Fibroblast of lung (primary cell): ENCODE data around the gene STAT3. TPM values are rescaled to one million over a fixed set of nuclear protein-coding genes. Genes with fewer than 3 reads are reported as not detected.

Experiments used
- DNase-seq, 2 donors: peaks; one replicate each; pipeline versions ENCODE4 v3.0.0 to v3.0.0-alpha.2; 2010; ENCODE audit warnings: low read depth in 2 of 2
- H2AFZ ChIP-seq: 2 replicates; pipeline ENCODE4 v1.5.1; 2012; ENCODE audit warnings: low read length, control low read depth, inconsistent platforms
- H3K27ac ChIP-seq: 2 replicates; pipeline ENCODE4 v1.5.1; 2011; ENCODE audit warnings: low read length, control low read depth; ENCODE audit not compliant: insufficient read depth
- H3K27me3 ChIP-seq: 2 replicates; pipeline ENCODE4 v1.5.1; 2011; ENCODE audit warnings: mild to moderate bottlenecking, low read length; ENCODE audit not compliant: control insufficient read depth, insufficient read depth
- H3K36me3 ChIP-seq: 2 replicates; pipeline ENCODE4 v1.5.1; 2011; ENCODE audit warnings: low read length; ENCODE audit not compliant: control insufficient read depth, insufficient read depth
- H3K4me1 ChIP-seq: 2 replicates; pipeline ENCODE4 v1.5.1; 2011; ENCODE audit warnings: low read length; ENCODE audit not compliant: control insufficient read depth, insufficient read depth; ENCODE audit errors: extremely low read depth
- H3K4me2 ChIP-seq: 2 replicates; pipeline ENCODE4 v1.5.1; 2011; ENCODE audit warnings: low read length, control low read depth; ENCODE audit not compliant: insufficient read depth; ENCODE audit errors: extremely low read depth
- H3K4me3 ChIP-seq, 4 experiments: fragments of 200-600 bp in 1 of 4; sonication (generic) in 1 of 4; replicated peaks in 1 of 4; 2 replicates each; pipeline ENCODE4 v1.5.1; 2011 to 2016; ENCODE audit warnings: low read length in 4 of 4, low read depth in 3 of 4, mild to moderate bottlenecking in 3 of 4, control low read depth in 2 of 4, inconsistent platforms in 1 of 4, mixed read lengths in 1 of 4; ENCODE audit not compliant: insufficient read depth in 1 of 4; ENCODE audit errors: control extremely low read depth in 1 of 4
- H3K79me2 ChIP-seq: 2 replicates; pipeline ENCODE4 v1.5.1; 2012; ENCODE audit warnings: mild to moderate bottlenecking, low read length, inconsistent platforms; ENCODE audit not compliant: control insufficient read depth, insufficient read depth
- H3K9ac ChIP-seq: 2 replicates; pipeline ENCODE4 v1.5.1; 2011; ENCODE audit warnings: mild to moderate bottlenecking, low read length, control low read depth; ENCODE audit not compliant: insufficient read depth
- H3K9me3 ChIP-seq: 2 replicates; pipeline ENCODE4 v1.5.1; 2012; ENCODE audit warnings: low read depth, low read length; ENCODE audit not compliant: control insufficient read depth, insufficient read depth
- H4K20me1 ChIP-seq: 2 replicates; pipeline ENCODE4 v1.5.1; 2011; ENCODE audit warnings: low read length; ENCODE audit not compliant: control insufficient read depth, insufficient read depth; ENCODE audit errors: extremely low read depth
- EZH2 ChIP-seq: IDR thresholded peaks from 2 replicates; pipeline ENCODE4 v1.5.1; 2012; ENCODE audit warnings: low read length, control low read depth, mild to moderate bottlenecking; ENCODE audit errors: missing control alignments
- polyA plus RNA-seq, 2 donors: library from polyadenylated mRNA; depleted of rRNA in 1 of 2; stranded (reverse) in 1 of 2; unstranded in 1 of 2; fragments of >200 nt; gene quantifications; 2 replicates each; pipeline ENCODE4 v1.2.1, GENCODE V29; 2011 to 2012; ENCODE audit warnings: missing spikeins in 1 of 2
- total RNA-seq: library from RNA; depleted of rRNA; stranded (reverse); fragments of >200 nt; gene quantifications from 2 replicates; pipeline ENCODE4 v1.2.1, GENCODE V29; 2014
- TF ChIP-seq, protein P1 (sequence below), 2 donors: IDR thresholded peaks in 1 of 2; conservative IDR thresholded peaks in 1 of 2; 1 replicate in 1 of 2; 2 replicates in 1 of 2; pipeline ENCODE4 v1.5.1; 2011 to 2012; ENCODE audit warnings: low read length in 2 of 2, control low read depth in 1 of 2, inconsistent platforms in 1 of 2, low read depth in 1 of 2, mild to moderate bottlenecking in 1 of 2

STAT3 gene
- total and polyA plus RNA-seq, 2 donors (not counting 1 experiment from before 2014, with no cell fraction given) = 75.0 to 101 TPM

DNA sequence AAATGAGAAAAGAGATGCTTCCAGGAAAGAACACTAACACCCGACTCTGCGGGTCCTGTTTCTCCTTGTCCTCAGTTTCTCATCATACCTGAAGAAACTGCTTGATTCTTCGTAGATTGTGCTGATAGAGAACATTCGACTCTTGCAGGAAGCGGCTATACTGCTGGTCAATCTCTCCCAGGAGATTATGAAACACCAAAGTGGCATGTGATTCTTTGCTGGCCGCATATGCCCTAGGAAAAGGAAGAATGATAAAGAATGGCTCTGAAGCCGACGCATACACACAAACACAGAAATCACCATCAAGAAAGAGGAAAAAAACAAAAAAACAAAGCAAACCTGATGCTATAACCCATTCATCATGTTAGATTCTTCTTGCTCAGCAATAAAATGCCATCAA is 41.8 kb downstream of the STAT3 start:
- Histone ChIP-seq H2AFZ (no peak overlapping the region), H3K79me2 (peaks cover 33% of the 10 kb centered on the region), H3K27ac (no peak overlapping the region), H3K27me3 (no peaks in the 10 kb centered on the region), H3K36me3 (peaks cover 7% of the 10 kb centered on the region), H3K9me3 (no peaks in the 10 kb centered on the region), H3K4me2 (no peak overlapping the region), H3K9ac (no peak overlapping the region), H3K4me1 (peaks cover 12% of the 10 kb centered on the region), H4K20me1 (no peaks in the 10 kb centered on the region), H3K4me3 (no peak overlapping the region)
- TF ChIP-seq EZH2 = no peak
- TF ChIP-seq, protein P1, sequence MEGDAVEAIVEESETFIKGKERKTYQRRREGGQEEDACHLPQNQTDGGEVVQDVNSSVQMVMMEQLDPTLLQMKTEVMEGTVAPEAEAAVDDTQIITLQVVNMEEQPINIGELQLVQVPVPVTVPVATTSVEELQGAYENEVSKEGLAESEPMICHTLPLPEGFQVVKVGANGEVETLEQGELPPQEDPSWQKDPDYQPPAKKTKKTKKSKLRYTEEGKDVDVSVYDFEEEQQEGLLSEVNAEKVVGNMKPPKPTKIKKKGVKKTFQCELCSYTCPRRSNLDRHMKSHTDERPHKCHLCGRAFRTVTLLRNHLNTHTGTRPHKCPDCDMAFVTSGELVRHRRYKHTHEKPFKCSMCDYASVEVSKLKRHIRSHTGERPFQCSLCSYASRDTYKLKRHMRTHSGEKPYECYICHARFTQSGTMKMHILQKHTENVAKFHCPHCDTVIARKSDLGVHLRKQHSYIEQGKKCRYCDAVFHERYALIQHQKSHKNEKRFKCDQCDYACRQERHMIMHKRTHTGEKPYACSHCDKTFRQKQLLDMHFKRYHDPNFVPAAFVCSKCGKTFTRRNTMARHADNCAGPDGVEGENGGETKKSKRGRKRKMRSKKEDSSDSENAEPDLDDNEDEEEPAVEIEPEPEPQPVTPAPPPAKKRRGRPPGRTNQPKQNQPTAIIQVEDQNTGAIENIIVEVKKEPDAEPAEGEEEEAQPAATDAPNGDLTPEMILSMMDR (conservative IDR thresholded peaks at IDR 0.05 in 1 of 2, IDR thresholded peaks at IDR 0.05 in 1 of 2; ENCODE audit: low read depth in 1 of 2, low read length in 2 of 2) = no peak
- DNase-seq = no peak

DNA sequence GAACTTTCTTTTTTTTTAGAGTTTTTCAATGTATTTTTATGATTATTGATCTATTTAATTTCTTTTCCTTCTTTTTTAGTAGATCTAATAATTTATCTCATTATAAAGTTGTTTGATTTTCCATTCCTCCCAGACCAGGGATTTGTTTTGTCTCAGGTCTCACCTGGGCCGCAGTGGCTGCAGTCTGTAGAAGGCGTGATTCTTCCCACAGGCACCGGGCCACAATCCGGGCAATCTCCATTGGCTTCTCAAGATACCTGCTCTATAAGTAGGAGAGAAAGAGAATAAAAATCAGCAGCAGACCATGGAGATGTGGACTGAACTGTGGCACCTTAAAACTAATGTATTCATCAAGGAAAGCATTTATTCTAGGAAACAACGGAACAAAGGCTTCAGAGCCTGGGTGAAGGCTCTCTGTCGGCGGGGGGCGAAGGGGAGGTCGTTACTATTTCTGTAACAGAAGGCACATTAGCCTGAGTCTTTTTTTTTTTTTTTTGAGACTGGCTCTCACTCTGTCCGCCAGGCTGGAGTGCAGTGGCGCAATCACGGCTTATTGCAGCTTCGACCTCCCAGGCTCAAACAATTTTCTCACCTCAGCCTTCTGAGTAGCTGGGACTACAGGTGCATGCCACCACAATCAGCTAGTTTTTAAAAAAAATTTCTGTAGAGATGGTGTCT is 42.7 kb downstream of the STAT3 start:
- no peaks in the 10 kb centered on the region for H3K27me3 ChIP-seq
- no peak overlapping the region for H3K4me3 ChIP-seq
- H3K27ac ChIP-seq = no peak overlapping the region
- peaks cover 7% of the 10 kb centered on the region for H3K36me3 ChIP-seq
- no peak for TF ChIP-seq EZH2
- TF ChIP-seq, protein P1 (conservative IDR thresholded peaks at IDR 0.05 in 1 of 2, IDR thresholded peaks at IDR 0.05 in 1 of 2; ENCODE audit: low read depth in 1 of 2, low read length in 2 of 2) = no peak
- H3K9me3 ChIP-seq = no peaks in the 10 kb centered on the region
- no peaks in the 10 kb centered on the region for H4K20me1 ChIP-seq
- H2AFZ ChIP-seq = no peak overlapping the region
- H3K9ac ChIP-seq = no peak overlapping the region
- no peak for DNase-seq
- H3K4me1 ChIP-seq = peaks cover 12% of the 10 kb centered on the region
- H3K79me2 ChIP-seq = peaks cover 31% of the 10 kb centered on the region
- H3K4me2 ChIP-seq = no peak overlapping the region

DNA sequence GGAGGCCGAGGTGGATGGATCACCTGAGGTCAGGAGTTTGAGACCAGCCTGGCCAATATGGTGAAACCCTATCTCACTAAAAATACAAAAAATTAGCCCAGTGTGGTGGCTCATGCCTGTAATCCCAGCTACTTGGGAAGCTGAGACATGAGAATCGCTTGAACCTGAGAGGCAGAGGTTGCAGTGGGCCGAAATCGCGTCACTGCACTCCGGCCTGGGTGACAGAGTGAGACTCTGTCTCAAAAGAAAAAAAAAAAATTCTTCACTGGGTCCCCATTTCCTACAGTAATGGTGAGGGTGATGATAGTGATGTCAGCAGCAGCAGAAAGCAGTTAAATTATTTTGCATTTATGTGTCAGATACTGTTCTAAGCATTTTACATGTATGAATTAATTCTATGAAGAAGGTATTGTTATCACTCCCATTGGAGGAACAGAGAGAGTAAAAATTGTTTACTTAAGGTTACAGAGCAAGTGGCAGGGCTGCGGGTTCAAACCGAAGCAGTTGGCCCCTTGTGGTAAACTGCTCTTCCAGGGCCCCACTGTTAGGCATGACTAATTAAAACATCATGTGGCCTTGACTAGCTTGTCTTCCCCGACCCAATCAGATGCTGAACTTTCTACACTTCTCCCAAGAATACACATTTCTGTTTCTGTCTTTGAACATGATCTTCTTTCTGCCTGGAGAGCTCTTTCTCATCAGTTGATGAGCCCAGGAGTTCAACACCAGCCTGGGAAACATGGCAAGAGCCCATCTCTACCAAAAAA is 45.8 kb downstream of the STAT3 start:
- DNase-seq = peak; percentile 65 to 76
- H3K79me2 ChIP-seq = peaks cover 8% of the 10 kb centered on the region
- H2AFZ ChIP-seq = no peak overlapping the region
- H3K4me2 ChIP-seq = no peak overlapping the region
- no peak overlapping the region for H3K4me3 ChIP-seq
- H3K36me3 ChIP-seq = peaks cover 13% of the 10 kb centered on the region
- H3K9ac ChIP-seq = no peak overlapping the region
- H3K9me3 ChIP-seq = no peaks in the 10 kb centered on the region
- no peaks in the 10 kb centered on the region for H3K27me3 ChIP-seq
- TF ChIP-seq, protein P1 (conservative IDR thresholded peaks at IDR 0.05 in 1 of 2, IDR thresholded peaks at IDR 0.05 in 1 of 2; ENCODE audit: low read depth in 1 of 2, low read length in 2 of 2) = no peak
- no peak for TF ChIP-seq EZH2
- H3K27ac ChIP-seq = no peak overlapping the region
- H3K4me1 ChIP-seq = peaks cover 7% of the 10 kb centered on the region
- no peaks in the 10 kb centered on the region for H4K20me1 ChIP-seq
